GM19099 (cell line): ENCODE data around the gene SIRT2.
A peak's percentile ranks its signal among the peaks of the same experiment; 100 is the strongest.

Experiments used
- POLR2A ChIP-seq: IDR thresholded peaks from 3 replicates; pipeline ENCODE4 v1.6.1; 2011; ENCODE audit warnings: low read depth; ENCODE audit not compliant: insufficient read length; ENCODE audit errors: extremely low read depth

Gene SIRT2

GRCh38 chr19:38883286-38883685 is 16.1 kb downstream of the SIRT2 start:
- TF ChIP-seq POLR2A = no peak

- no peak for TF ChIP-seq POLR2A
Measured at GRCh38 chr19:38880882-38881609, 18.4 kb downstream of the SIRT2 start.

GRCh38 chr19:38880076-38880881 is 19.1 kb downstream of the SIRT2 start:
- TF ChIP-seq POLR2A = no peak

DNA sequence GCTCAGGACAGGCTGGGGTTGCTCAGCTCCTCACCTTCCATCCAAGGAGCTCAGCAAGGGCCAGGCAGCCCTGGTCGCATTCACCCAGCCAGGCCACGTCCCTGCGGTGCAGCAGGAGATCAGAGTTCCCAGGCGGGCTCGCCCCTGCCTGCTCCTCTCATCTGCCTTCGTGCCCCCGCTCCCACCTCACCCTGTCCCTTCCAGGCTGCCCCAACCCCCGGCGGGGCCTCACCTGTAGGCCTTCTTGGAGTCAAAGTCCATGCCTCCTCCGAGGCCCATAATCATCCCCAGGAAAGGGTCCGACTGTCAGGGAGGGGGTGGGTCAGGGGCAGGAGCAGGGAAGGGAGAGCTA is 20.0 kb downstream of the SIRT2 start:
- no peak for TF ChIP-seq POLR2A

DNA sequence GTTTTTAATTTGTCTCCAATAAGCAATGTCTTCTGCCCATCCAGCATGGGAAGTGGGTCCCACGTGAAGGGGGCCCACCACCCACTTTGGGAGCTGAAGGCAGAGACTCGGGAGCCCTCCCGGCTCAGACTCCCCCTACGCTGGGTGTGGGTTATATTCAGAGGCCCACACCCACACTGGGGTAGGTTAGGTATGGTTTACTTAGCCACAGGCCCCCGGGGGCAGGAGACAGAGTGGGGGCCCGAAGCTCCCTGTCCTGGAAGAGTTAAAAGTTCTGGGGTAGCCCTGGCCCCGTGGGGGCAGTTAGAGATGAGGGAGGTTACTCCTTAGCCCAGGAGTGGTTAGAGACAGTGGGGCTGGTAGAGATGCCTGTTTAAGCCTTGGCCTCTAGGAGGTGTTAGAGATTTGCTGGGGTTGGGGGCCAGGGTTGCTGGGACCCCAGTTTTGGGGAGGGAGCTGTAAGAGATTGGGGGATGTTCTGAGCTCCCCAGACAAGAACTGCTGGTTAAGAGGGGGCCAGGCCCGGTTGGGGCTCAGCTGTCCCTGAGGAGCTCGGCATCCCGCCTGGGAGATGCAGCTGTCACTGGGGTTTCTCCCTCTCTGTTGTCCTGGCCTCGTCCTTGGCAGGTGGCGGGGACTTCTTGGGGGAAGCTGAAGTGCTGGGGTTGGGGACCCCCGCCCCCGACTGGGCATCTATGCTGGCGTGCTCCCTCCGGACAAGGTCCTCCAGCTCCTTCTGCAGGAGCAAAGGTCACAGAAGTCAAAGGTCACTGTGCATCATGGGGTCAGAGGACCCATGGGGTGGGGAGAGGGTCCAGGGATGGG is 20.6 kb downstream of the SIRT2 start:
- no peak for TF ChIP-seq POLR2A

DNA sequence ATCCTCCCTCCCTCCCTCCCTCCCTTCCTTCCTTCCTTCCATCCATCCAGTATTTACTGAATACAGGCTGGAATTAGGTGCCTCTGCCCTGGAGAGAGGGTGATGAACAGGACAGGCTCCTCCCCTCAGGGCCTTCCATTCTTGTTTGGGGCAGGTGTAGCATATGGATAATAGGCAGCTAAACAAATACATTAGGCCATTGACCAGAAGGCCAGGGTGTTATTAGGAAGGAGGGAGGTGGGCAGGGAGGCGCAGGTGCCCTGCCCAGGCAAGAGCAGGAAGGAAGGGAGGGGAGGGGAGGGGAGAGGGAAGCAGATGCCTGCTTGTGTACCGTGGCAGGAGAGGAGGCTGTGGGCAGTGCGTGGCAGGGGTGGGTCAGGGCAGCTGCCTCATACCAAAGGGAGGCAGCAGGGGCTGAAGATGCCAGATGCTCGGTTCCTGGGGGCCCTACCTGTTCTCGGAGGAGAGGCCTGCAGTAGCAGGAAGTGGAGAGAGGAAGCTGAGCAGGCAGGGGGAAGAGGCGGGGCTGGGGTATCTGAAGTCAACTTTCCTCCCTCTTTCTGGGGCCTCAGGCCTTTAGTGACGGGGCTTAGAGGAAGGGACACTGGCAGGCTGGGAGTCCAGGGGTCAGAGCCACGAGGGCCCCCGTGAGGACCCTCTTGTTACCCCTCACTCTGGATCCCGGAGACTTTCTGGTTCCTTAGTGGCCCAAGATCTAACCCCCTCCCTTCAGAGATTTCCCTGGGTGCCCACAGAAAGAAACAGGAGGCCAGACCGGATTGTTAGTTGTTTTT is 21.4 kb downstream of the SIRT2 start, which contains the start of gene RINL:
Gene RINL (minus strand): TSS at position 495 of the 794 bp plus-strand sequence. CDS start 1,533 bp downstream, outside the sequence.
- peak; percentile 82 for TF ChIP-seq POLR2A

- no peak for TF ChIP-seq POLR2A
Measured at GRCh38 chr19:38875656-38876395, 23.6 kb downstream of the SIRT2 start.

- TF ChIP-seq POLR2A = no peak
Measured at GRCh38 chr19:38870612-38871011, 28.8 kb downstream of the SIRT2 start.

GRCh38 chr19:38869836-38870607 is 29.4 kb downstream of the SIRT2 start:
- TF ChIP-seq POLR2A = peak; percentile 33

- TF ChIP-seq POLR2A = no peak
Measured at GRCh38 chr19:38869160-38869835, 30.1 kb downstream of the SIRT2 start.

DNA sequence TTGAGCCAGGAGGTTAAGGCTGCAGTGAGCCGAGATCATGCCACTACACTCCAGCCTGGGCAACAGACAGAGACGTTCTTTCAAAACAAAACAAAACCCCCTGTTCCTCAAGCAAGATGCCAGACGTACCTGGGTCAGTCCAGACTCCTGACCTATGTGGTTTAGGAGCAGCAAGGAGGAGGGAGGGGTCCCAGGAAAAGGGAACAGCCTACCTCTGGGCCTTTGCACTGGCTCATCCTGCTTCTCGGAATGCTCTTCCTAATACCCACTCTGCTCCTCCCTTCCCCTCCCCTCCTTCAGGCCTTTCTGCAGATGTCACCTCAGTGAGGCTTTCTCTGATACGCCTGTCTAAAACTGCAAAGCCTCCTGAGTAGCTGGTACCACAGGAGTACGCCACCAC is 30.9 kb downstream of the SIRT2 start:
- TF ChIP-seq POLR2A = no peak

- TF ChIP-seq POLR2A = no peak
Measured at GRCh38 chr19:38867171-38867780, 32.1 kb downstream of the SIRT2 start.

- TF ChIP-seq POLR2A = no peak
Measured at GRCh38 chr19:38862321-38863059, 36.9 kb downstream of the SIRT2 start.
